Esophagus squamous epithelium (tissue), 5 donors: ENCODE results near the gene FNDC3B. TPM values are rescaled to one million over a fixed set of nuclear protein-coding genes. Genes with fewer than 3 reads are reported as not detected.

Experiments used
- DNase-seq: peaks from one replicate; lab custom pipeline; 2025; lab: John Stamatoyannopoulos, UW
- H3K27ac ChIP-seq, 4 donors: fragments of 200-600 bp; sonication (generic); one replicate each; pipeline ENCODE4 v1.5.1; 2016 to 2019; ENCODE audit warnings: mild to moderate bottlenecking in 1 of 4
- H3K27me3 ChIP-seq, 4 donors: fragments of 200-600 bp; sonication (generic); 1 replicate in 3 of 4; 2 replicates in 1 of 4; pipeline versions ENCODE4 v1.5.1 to v1.6.0; 2017 to 2021; ENCODE audit warnings: antibody characterized with exemption in 1 of 4
- H3K36me3 ChIP-seq, 3 donors: fragments of 200-600 bp; sonication (generic); one replicate each; pipeline ENCODE4 v1.5.1; 2016 to 2019
- H3K4me1 ChIP-seq, 3 donors: fragments of 200-600 bp; sonication (generic); one replicate each; pipeline ENCODE4 v1.5.1; 2017 to 2019
- H3K4me3 ChIP-seq, 4 donors: fragments of 200-600 bp; sonication (generic); 1 replicate in 3 of 4; 2 replicates in 1 of 4; pipeline ENCODE4 v1.5.1; 2016 to 2019; ENCODE audit warnings: mild to moderate bottlenecking in 2 of 4, moderate library complexity in 1 of 4
- H3K9me3 ChIP-seq, 3 donors: fragments of 200-600 bp; sonication (generic); one replicate each; pipeline ENCODE4 v1.5.1; 2016 to 2019
- CTCF ChIP-seq, 6 experiments: fragments of 450-650 bp in 4 of 6; fragments of 200-600 bp in 2 of 6; sonication (generic) in 2 of 6; IDR thresholded peaks; one replicate each; pipeline ENCODE4 v1.5.1; 2016 to 2019; ENCODE audit warnings: antibody characterized with exemption in 6 of 6, mild to moderate bottlenecking in 4 of 6, moderate library complexity in 4 of 6
- POLR2A ChIP-seq, 4 donors: fragments of 450-650 bp; IDR thresholded peaks; one replicate each; pipeline ENCODE4 v1.6.1; 2017; ENCODE audit warnings: antibody characterized with exemption in 4 of 4, mild to moderate bottlenecking in 4 of 4, moderate library complexity in 3 of 4
- WGBS, 2 donors: methylation state at CpG; one replicate each; pipeline ENCODE4 v1.1.5; 2018; 5-methylcytosine and 5-hydroxymethylcytosine counted together
- intact Hi-C: fragments of 100-400 bp; cut with DNase I; formaldehyde crosslinking; loops from one replicate; pipeline ENCODE4 v1.15.0; 2022
- small RNA-seq, 4 donors: library from RNA; depleted of rRNA; stranded (forward); fragments of <200 nt; gene quantifications; one replicate each; pipeline ENCODE3, GENCODE V24; 2016
- total RNA-seq, 4 donors: library from RNA; depleted of rRNA; stranded (reverse); fragments of >200 nt; gene quantifications; one replicate each; pipeline ENCODE4 v1.1.0, GENCODE V29; 2016
- donor health status: DM: yes; HTN: yes; CAD: no.

The FNDC3B gene
- total RNA-seq, 4 donors from 2014 or later, result 7.7 to 44.3 (median 20.4) TPM

GRCh38 chr3:172448661-172449465 is 409.5 kb downstream of the FNDC3B start:
- DNase-seq, result no peak
- Histone ChIP-seq H3K27ac (no peak overlapping the region), H3K9me3 (no peaks in the 10 kb centered on the region), H3K27me3 (peaks cover 21 to 84% (median 26%) of the 10 kb centered on the region in 4 donors), H3K36me3 (no peaks in the 10 kb centered on the region), H3K4me3 (no peak overlapping the region), H3K4me1 (peaks cover 3 to 24% (median 10%) of the 10 kb centered on the region in 3 donors)
- WGBS, 2 donors, result 13 to 14% methylated on average over 25 to 29 of the region's 43 CpGs
- no peak for TF ChIP-seq POLR2A (IDR thresholded peaks at IDR 0.05)
- TF ChIP-seq CTCF (IDR thresholded peaks at IDR 0.05), result no peak
- intact Hi-C loops, result no loop called here

DNA sequence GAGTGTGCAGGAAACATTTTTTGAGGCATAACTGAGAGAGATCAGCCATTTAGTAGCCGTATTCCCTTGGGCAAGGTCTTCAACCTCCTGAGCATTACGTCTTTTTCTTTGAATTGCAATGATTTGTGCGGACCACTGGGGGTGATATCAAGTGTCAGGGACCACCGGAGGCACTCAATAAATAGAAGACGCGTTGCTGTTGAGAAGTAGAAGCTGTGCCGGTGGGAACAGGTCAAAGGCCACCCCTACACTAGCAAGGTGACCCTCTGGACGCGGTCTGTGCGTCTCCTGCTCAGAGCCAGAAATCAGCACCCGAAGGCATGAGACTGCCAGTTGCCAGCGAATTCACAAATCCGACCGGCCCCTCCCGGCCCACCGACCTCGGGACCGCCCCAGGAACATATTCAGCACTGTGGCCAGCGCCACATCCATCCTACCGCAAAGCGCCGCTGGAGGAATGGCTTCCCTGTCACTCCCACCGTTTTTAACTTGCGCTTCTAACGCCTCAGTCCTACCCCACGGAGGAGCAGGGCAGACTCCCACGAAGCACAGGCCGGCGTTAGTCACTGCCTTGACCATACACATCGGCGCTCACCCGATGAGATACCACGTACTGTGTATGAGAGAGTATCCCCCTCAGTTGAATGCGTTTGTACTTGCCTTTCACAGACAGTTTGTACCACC is 410.2 kb downstream of the FNDC3B start:
- intact Hi-C loops, result no loop called here

More for the DNA sequence above, 410.2 kb downstream of the FNDC3B start:
- Histone ChIP-seq H3K36me3 (no peaks in the 10 kb centered on the region), H3K27ac (no peak overlapping the region), H3K9me3 (no peaks in the 10 kb centered on the region), H3K4me1 (peaks cover 3 to 24% (median 10%) of the 10 kb centered on the region in 3 donors), H3K27me3 (peaks cover 21 to 84% (median 26%) of the 10 kb centered on the region in 4 donors), H3K4me3 (no peak overlapping the region)
- 11 to 20% methylated on average over 25 to 32 of the region's 34 CpGs for WGBS, 2 donors
- no peak for DNase-seq
- no peak for TF ChIP-seq CTCF (IDR thresholded peaks at IDR 0.05)
- no peak for TF ChIP-seq POLR2A (IDR thresholded peaks at IDR 0.05)

Small RNA genes lying within 50 kb of the gene (small RNA-seq; reads per million reads assigned to genes)
- gene RN7SL141P, result 0 reads per million in 4 donors

Other genes with a start within 250 kb of the FNDC3B start
- gene PLD1, start 229.1 kb upstream of the FNDC3B start, total RNA-seq, result 10 to 100 TPM; 30.9 to 67.9 (median 56.0) TPM
- gene TMEM212, start 196.2 kb upstream of the FNDC3B start, total RNA-seq, result not detected